Peyer's patch (tissue), 4 donors: Measurements from ENCODE around the gene CYFIP1.

Experiments used
- POLR2A ChIP-seq, 2 donors: fragments of 450-650 bp; IDR thresholded peaks; one replicate each; pipeline ENCODE4 v1.5.1; 2017; ENCODE audit warnings: antibody characterized with exemption in 2 of 2, mild to moderate bottlenecking in 2 of 2, moderate library complexity in 2 of 2
- TF ChIP-seq, protein P1 (sequence below), 6 experiments: fragments of 450-650 bp in 4 of 6; fragments of 200-600 bp in 2 of 6; sonication (generic) in 1 of 6; IDR thresholded peaks; one replicate each; pipeline ENCODE4 v1.5.1; 2017 to 2019; ENCODE audit warnings: antibody characterized with exemption in 6 of 6, mild to moderate bottlenecking in 3 of 6, moderate library complexity in 1 of 6

DNA sequence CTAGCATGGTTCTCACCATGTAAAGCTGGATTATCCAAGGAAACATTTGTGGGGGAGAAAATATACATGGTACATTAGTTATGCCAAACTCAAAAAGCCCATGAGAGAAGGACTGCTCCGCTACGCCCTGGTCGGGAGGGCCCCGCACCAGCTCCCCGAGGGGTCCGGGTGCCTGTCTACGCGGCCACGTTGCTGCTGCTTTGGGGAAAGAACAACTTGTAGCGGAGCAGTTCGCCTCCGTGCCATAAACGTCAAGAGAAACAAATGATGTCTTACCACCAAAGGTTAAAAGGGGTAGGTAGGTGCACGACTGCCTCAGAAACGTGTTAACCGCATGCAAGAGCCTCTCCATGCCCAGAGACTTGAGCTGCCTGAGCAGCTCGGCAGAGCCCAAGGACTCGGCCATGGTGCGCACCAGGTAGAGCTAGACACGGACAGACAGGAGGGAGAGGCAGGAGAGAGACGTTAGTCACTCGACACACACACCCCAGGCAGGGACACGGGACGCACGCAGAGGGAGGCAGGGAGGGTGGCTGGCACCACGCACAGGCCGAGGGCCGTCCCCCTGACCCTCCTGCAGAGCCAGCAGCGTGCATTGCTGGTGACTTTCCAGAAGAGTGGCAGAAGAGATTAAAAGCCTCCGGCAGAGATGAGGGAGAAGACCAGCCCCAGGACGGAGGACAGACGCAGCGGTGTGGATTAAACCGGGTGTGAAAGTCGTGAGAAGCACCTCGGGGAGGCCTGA lies 63.4 kb downstream of the CYFIP1 start:
- TF ChIP-seq, protein P1, sequence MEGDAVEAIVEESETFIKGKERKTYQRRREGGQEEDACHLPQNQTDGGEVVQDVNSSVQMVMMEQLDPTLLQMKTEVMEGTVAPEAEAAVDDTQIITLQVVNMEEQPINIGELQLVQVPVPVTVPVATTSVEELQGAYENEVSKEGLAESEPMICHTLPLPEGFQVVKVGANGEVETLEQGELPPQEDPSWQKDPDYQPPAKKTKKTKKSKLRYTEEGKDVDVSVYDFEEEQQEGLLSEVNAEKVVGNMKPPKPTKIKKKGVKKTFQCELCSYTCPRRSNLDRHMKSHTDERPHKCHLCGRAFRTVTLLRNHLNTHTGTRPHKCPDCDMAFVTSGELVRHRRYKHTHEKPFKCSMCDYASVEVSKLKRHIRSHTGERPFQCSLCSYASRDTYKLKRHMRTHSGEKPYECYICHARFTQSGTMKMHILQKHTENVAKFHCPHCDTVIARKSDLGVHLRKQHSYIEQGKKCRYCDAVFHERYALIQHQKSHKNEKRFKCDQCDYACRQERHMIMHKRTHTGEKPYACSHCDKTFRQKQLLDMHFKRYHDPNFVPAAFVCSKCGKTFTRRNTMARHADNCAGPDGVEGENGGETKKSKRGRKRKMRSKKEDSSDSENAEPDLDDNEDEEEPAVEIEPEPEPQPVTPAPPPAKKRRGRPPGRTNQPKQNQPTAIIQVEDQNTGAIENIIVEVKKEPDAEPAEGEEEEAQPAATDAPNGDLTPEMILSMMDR (IDR thresholded peaks at IDR 0.05) = no peak
- TF ChIP-seq POLR2A (IDR thresholded peaks at IDR 0.05) = no peak
